ENCODE results near the gene NUMBL. TPM values are rescaled to one million over a fixed set of nuclear protein-coding genes. Genes with fewer than 3 reads are reported as not detected.
A peak's percentile ranks its signal among the peaks of the same experiment; 100 is the strongest.

Gene NUMBL
- total RNA-seq, 1 donor: 3.1 TPM

DNA sequence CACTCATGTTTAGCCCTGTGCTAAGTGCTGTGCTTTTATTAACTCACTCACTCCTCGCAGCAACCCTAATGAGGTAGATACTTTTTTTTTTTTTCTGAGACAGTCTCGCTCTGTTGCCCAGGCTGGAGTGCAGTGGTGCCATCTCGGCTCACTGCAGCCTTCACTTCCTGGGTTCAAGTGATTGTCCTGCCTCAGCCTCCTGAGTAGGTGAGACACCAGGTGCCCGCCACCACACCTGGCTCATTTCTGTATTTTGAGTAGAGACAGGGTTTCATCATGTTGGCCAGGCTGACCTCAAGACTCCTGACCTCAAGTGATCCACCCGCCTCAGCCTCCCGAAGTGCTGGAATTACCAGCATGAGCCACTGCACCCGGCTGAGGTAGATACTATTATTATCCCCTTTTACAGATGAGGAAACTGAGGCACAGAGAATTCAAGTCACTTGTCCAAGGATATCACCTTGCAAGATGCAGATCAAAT lies 29.0 kb upstream of the NUMBL start:
- no peak overlapping the region for H3K4me3 ChIP-seq (ENCODE audit: low read length)
- peaks cover 59% of the 10 kb centered on the region for H3K4me1 ChIP-seq (ENCODE audit: insufficient read depth, low read length)
- H3K27me3 ChIP-seq (ENCODE audit: insufficient read depth, low read length): no peaks in the 10 kb centered on the region
- H3K9me3 ChIP-seq (ENCODE audit: low read depth, low read length): no peaks in the 10 kb centered on the region

DNA sequence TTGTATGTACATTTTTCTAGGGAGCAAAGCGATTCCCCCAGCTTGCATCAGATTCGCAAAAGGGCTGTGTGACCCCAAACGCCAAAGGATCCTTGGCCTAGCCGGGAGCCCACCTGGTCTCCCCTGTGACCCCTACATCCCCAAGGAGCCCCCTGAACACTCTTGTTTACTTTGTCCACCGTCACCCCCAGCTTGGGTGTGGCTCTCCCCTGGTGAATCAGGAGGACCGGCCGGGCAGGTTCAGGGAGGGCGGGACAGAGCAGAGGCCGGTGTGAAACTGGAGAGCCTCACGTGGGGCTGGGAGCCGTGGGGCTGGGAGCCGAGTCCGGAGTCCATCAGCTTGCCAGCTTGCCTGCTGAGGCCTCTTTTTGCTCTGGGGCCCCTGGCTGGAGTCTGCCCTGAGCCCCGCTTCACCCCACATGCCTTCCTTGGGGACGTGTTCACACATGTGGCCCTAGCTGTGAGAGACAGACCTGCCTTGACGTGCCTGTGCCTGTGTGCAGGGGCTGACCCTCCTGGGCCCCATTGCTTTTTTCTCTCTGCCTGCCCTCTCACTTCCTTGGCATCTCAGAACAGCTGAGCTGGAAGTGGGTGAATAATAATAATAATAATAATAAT lies 28.4 kb upstream of the NUMBL start:
- Histone ChIP-seq H3K4me1 (ENCODE audit: insufficient read depth, low read length) (peaks cover 65% of the 10 kb centered on the region), H3K4me3 (ENCODE audit: low read length) (no peak overlapping the region), H3K9me3 (ENCODE audit: low read depth, low read length) (no peaks in the 10 kb centered on the region), H3K27me3 (ENCODE audit: insufficient read depth, low read length) (no peaks in the 10 kb centered on the region)

GRCh38 chr19:40717880-40718773 lies 27.7 kb upstream of the NUMBL start:
- Histone ChIP-seq H3K4me1 (ENCODE audit: insufficient read depth, low read length) (peaks cover 67% of the 10 kb centered on the region), H3K9me3 (ENCODE audit: low read depth, low read length) (no peaks in the 10 kb centered on the region), H3K4me3 (ENCODE audit: low read length) (peak overlapping the region; percentile 73), H3K27me3 (ENCODE audit: insufficient read depth, low read length) (no peaks in the 10 kb centered on the region)

DNA sequence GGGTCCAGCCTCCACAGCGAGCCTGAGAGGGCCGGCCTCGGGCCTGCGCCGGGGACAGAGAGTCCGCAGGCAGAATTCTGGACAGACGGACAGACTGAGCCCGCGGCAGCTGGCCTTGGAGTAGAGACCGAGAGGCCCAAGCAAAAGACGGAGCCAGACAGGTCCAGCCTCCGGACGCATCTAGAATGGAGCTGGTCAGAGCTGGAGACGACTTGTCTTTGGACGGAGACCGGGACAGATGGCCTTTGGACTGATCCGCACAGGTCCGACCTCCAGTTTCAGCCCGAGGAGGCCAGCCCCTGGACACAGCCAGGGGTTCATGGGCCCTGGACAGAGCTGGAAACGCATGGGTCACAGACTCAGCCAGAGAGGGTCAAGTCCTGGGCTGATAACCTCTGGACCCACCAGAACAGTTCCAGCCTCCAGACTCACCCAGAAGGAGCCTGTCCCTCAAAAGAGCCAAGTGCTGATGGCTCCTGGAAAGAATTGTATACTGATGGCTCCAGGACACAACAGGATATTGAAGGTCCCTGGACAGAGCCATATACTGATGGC lies 27.0 kb upstream of the NUMBL start:
- H3K4me3 ChIP-seq (ENCODE audit: low read length): peak overlapping the region; percentile 73
- H3K27me3 ChIP-seq (ENCODE audit: insufficient read depth, low read length): no peaks in the 10 kb centered on the region
- H3K9me3 ChIP-seq (ENCODE audit: low read depth, low read length): no peaks in the 10 kb centered on the region
- H3K4me1 ChIP-seq (ENCODE audit: insufficient read depth, low read length): peaks cover 67% of the 10 kb centered on the region

DNA sequence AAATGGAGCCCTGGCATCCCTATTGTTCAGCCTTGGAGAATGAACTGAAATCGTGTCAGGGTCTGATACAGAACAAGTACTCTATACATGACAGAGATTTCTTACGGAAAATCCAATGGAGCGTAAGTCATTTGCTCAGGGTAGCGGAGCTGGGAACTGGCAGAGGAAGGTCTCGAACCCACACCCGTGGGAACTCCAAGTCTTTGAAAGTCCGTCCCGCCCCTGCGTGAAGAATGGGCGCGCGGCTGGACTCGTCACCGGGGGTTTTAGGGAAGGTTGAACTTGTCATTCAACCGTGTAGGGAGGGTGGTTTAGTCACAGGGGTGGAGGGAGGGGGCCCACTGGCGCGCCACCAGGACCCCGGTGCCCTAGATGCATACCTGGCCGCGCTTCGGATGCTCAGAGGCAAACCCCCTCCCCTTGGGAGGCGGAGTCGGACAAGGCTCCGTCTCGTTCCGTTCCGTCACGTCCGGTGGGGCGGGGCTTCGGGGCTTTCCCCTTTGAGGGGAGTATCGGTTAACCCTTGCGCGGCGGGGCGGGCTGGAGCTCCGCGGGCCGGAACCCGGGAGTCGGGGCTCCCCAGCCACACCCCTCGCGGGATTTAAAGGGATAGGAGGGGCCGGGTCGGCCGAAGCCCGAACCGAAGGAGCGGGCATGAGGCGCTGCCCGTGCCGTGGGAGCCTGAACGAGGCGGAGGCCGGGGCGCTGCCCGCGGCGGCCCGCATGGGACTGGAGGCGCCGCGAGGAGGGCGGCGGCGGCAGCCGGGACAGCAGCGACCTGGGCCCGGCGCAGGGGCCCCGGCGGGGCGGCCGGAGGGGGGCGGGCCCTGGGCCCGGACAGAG lies 26.3 kb upstream of the NUMBL start, which contains the start of the genes COQ8B and ITPKC:
TSS of gene COQ8B (minus strand) at position 405 of the 843 bp plus-strand sequence. CDS start 2,254 bp downstream, outside the sequence.
TSS of gene ITPKC (plus strand) at position 631 of the 843 bp plus-strand sequence. CDS start at position 655, 24 bp downstream.
- peak within 1 kb of the TSS; percentile 73 for H3K4me3 ChIP-seq (ENCODE audit: low read length)
- peaks cover 67% of the 10 kb centered on the region for H3K4me1 ChIP-seq (ENCODE audit: insufficient read depth, low read length)

GRCh38 chr19:40716031-40716481 lies 25.6 kb upstream of the NUMBL start:
- H3K4me1 ChIP-seq (ENCODE audit: insufficient read depth, low read length): peaks cover 66% of the 10 kb centered on the region
- peak overlapping the region; percentile 73 for H3K4me3 ChIP-seq (ENCODE audit: low read length)
- no peaks in the 10 kb centered on the region for H3K27me3 ChIP-seq (ENCODE audit: insufficient read depth, low read length)
- H3K9me3 ChIP-seq (ENCODE audit: low read depth, low read length): no peaks in the 10 kb centered on the region

More for the DNA sequence above, 26.3 kb upstream of the NUMBL start, which contains the start of the genes COQ8B and ITPKC:
- no peaks in the 10 kb centered on the region for H3K27me3 ChIP-seq (ENCODE audit: insufficient read depth, low read length)
- H3K9me3 ChIP-seq (ENCODE audit: low read depth, low read length): no peaks in the 10 kb centered on the region

- no peaks in the 10 kb centered on the region for H3K9me3 ChIP-seq (ENCODE audit: low read depth, low read length)
- H3K4me1 ChIP-seq (ENCODE audit: insufficient read depth, low read length): peaks cover 52% of the 10 kb centered on the region
- peak overlapping the region; percentile 55 for H3K4me3 ChIP-seq (ENCODE audit: low read length)
- H3K27me3 ChIP-seq (ENCODE audit: insufficient read depth, low read length): no peaks in the 10 kb centered on the region
Observed at GRCh38 chr19:40714441-40715299, 24.2 kb upstream of the NUMBL start.

- Histone ChIP-seq H3K9me3 (ENCODE audit: low read depth, low read length) (no peaks in the 10 kb centered on the region), H3K4me1 (ENCODE audit: insufficient read depth, low read length) (peaks cover 45% of the 10 kb centered on the region), H3K27me3 (ENCODE audit: insufficient read depth, low read length) (no peaks in the 10 kb centered on the region), H3K4me3 (ENCODE audit: low read length) (no peak overlapping the region)
Observed at GRCh38 chr19:40713939-40714338, 23.5 kb upstream of the NUMBL start.

- H3K4me1 ChIP-seq (ENCODE audit: insufficient read depth, low read length): peaks cover 11% of the 10 kb centered on the region
- no peak overlapping the region for H3K4me3 ChIP-seq (ENCODE audit: low read length)
- no peaks in the 10 kb centered on the region for H3K27me3 ChIP-seq (ENCODE audit: insufficient read depth, low read length)
- no peaks in the 10 kb centered on the region for H3K9me3 ChIP-seq (ENCODE audit: low read depth, low read length)
Observed at GRCh38 chr19:40709817-40710216, 19.4 kb upstream of the NUMBL start.

DNA sequence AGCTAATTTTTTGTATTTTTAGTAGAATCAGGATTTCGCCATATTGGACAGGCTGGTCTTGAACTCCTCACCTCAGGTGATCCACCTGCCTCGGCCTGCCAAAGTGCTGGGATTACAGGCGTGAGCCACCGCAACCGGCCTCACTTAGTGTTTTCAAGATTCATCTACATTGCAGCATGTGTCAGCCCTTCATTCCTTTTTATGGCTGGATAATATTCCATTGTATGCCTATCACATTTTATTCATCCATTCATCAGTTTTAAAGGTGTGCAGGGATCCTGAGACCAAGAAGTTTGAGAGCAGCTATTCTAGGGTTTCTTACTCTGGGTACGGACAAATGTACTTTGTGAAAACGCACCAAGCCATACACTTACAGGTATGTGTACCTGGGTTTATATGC lies 17.2 kb upstream of the NUMBL start:
- no peaks in the 10 kb centered on the region for H3K9me3 ChIP-seq (ENCODE audit: low read depth, low read length)
- H3K4me1 ChIP-seq (ENCODE audit: insufficient read depth, low read length): no peaks in the 10 kb centered on the region
- H3K27me3 ChIP-seq (ENCODE audit: insufficient read depth, low read length): no peaks in the 10 kb centered on the region
- H3K4me3 ChIP-seq (ENCODE audit: low read length): no peak overlapping the region

GRCh38 chr19:40705950-40706619 lies 15.6 kb upstream of the NUMBL start:
- Histone ChIP-seq H3K4me1 (ENCODE audit: insufficient read depth, low read length) (no peaks in the 10 kb centered on the region), H3K4me3 (ENCODE audit: low read length) (no peak overlapping the region), H3K27me3 (ENCODE audit: insufficient read depth, low read length) (no peaks in the 10 kb centered on the region), H3K9me3 (ENCODE audit: low read depth, low read length) (no peaks in the 10 kb centered on the region)

DNA sequence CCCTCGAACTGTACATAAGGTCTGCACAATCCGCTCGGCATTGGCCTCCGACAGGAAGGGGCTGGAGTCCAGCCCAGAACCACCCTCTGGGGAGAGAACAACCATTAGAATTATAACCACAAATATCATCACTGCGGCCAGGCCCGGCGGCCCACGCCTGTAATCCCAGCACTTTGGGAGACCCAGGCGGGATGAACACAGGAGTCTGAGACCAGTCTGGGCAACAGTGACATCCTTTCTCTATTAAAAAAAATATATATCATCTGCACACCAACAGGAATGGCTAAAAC lies 14.9 kb upstream of the NUMBL start:
- Histone ChIP-seq H3K4me3 (ENCODE audit: low read length) (no peak overlapping the region), H3K27me3 (ENCODE audit: insufficient read depth, low read length) (no peaks in the 10 kb centered on the region), H3K9me3 (ENCODE audit: low read depth, low read length) (no peaks in the 10 kb centered on the region), H3K4me1 (ENCODE audit: insufficient read depth, low read length) (no peaks in the 10 kb centered on the region)

DNA sequence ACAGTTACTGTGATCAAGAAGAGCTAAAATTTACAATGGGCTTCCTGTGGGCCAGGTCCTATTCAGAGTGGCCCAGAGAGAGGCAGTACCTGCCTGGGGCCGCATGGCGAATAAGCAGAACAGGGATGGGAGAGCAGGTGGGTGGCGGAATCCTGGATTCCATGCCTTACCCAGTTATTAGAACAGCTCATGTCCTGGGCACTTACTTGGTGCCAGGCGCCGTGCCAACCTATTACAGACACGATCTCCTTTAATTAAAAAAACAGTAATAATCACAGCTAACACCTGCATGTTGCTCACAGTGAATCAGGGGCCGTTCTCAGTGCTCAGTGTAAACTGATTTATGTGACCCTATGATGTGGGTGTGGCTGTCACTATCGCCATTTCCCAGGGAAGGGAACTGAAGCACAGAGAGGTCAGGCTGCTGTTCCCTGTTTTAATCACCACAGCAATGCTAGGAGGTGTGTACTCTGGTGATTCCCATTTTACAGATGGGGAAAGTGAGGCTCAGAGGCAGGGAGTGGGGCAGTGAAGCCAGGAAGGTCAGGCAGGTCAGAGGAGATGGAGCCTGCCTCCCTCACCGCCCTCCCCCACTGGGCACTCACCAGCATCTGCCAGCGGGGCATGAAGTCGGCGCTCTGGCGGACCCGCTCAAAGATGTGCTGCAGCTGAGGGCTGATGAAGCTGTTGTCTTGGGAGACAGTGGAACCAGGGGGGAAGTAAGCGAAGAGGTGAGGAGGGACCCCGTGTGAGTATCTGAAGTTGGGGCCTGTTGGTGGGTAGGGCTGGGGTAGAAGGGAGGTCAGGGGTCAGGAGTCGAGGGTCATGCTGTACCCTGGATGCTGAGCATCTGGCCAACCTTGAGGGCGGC lies 14.3 kb upstream of the NUMBL start:
- H3K4me3 ChIP-seq (ENCODE audit: low read length): no peak overlapping the region
- no peaks in the 10 kb centered on the region for H3K4me1 ChIP-seq (ENCODE audit: insufficient read depth, low read length)
- no peaks in the 10 kb centered on the region for H3K27me3 ChIP-seq (ENCODE audit: insufficient read depth, low read length)
- H3K9me3 ChIP-seq (ENCODE audit: low read depth, low read length): no peaks in the 10 kb centered on the region
